ENCODE data around the gene PIP4P1. TPM values are rescaled to one million over a fixed set of nuclear protein-coding genes. Genes with fewer than 3 reads are reported as not detected.

The PIP4P1 gene
- polyA plus RNA-seq, 1 experiment = 24.5 TPM

GRCh38 chr14:20476776-20477175 is 15.5 kb upstream of the PIP4P1 start:
- no peak for TF ChIP-seq CTCF (IDR thresholded peaks at IDR 0.05; ENCODE audit: low read depth, low read length)
- CTCF ChIA-PET = interaction anchor here (1.0 kb wide), 1 partner anchor 61 kb away, joined by 3 read pairs; no protein-coding TSS in a partner anchor
- Histone ChIP-seq H3K27ac (ENCODE audit: low read depth, low read length) (no peak overlapping the region), H3K4me3 (ENCODE audit: low read depth, low read length) (no peak overlapping the region), H3K9me3 (ENCODE audit: control insufficient read depth, insufficient read depth, low read length) (no peaks in the 10 kb centered on the region), H3K27me3 (ENCODE audit: control insufficient read depth, insufficient read depth, low read length) (no peaks in the 10 kb centered on the region)
- POLR2A ChIA-PET = interaction anchor here (1.0 kb wide), 1 partner anchor 11 kb away, joined by 3 read pairs; no protein-coding TSS in a partner anchor
- no peak for DNase-seq (ENCODE audit: low read depth, low spot score)

- H3K9me3 ChIP-seq (ENCODE audit: control insufficient read depth, insufficient read depth, low read length) = no peaks in the 10 kb centered on the region
- no peak for DNase-seq (ENCODE audit: low read depth, low spot score)
- TF ChIP-seq CTCF (IDR thresholded peaks at IDR 0.05; ENCODE audit: low read depth, low read length) = no peak
- CTCF ChIA-PET = interaction anchor here (0.7 to 2.4 kb wide), 2 partner anchors 145 to 166 kb away, joined by 3 to 6 read pairs; no protein-coding TSS in a partner anchor
- H3K27me3 ChIP-seq (ENCODE audit: control insufficient read depth, insufficient read depth, low read length) = no peaks in the 10 kb centered on the region
- POLR2A ChIA-PET = no interaction called here
- H3K27ac ChIP-seq (ENCODE audit: low read depth, low read length) = no peak overlapping the region
- no peak overlapping the region for H3K4me3 ChIP-seq (ENCODE audit: low read depth, low read length)
These were observed 11.4 kb upstream of the PIP4P1 start for GRCh38 chr14:20472536-20473169.

GRCh38 chr14:20470603-20470901 is 9.3 kb upstream of the PIP4P1 start:
- CTCF ChIA-PET = interaction anchor here (0.9 to 1.6 kb wide), 2 partner anchors 9 to 55 kb away, joined by 3 to 5 read pairs; partner anchors contain the start of gene PIP4P1

GRCh38 chr14:20469890-20470602 is 8.8 kb upstream of the PIP4P1 start:
- CTCF ChIA-PET = interaction anchor here (0.9 to 1.6 kb wide), 4 partner anchors 9 to 221 kb away, joined by 3 to 5 read pairs (median 3); partner anchors contain the start of gene PIP4P1
- no peak for TF ChIP-seq CTCF (IDR thresholded peaks at IDR 0.05; ENCODE audit: low read depth, low read length)
- Histone ChIP-seq H3K27me3 (ENCODE audit: control insufficient read depth, insufficient read depth, low read length) (no peaks in the 10 kb centered on the region), H3K27ac (ENCODE audit: low read depth, low read length) (peak overlapping the region; percentile 70), H3K4me3 (ENCODE audit: low read depth, low read length) (peak overlapping the region; percentile 95), H3K9me3 (ENCODE audit: control insufficient read depth, insufficient read depth, low read length) (no peaks in the 10 kb centered on the region)
- POLR2A ChIA-PET = interaction anchor here (0.8 to 3.1 kb wide), 6 partner anchors 9 to 143 kb away, joined by 3 to 30 read pairs (median 4); partner anchors contain the start of genes APEX1, OSGEP, PIP4P1 and TEP1
- no peak for DNase-seq (ENCODE audit: low read depth, low spot score)

More at GRCh38 chr14:20470603-20470901, 9.3 kb upstream of the PIP4P1 start:
- Histone ChIP-seq H3K9me3 (ENCODE audit: control insufficient read depth, insufficient read depth, low read length) (no peaks in the 10 kb centered on the region), H3K27me3 (ENCODE audit: control insufficient read depth, insufficient read depth, low read length) (no peaks in the 10 kb centered on the region), H3K4me3 (ENCODE audit: low read depth, low read length) (peak overlapping the region; percentile 95), H3K27ac (ENCODE audit: low read depth, low read length) (peak overlapping the region; percentile 11)
- TF ChIP-seq CTCF (IDR thresholded peaks at IDR 0.05; ENCODE audit: low read depth, low read length) = no peak
- DNase-seq (ENCODE audit: low read depth, low spot score) = no peak
- POLR2A ChIA-PET = interaction anchor here (1.8 to 3.1 kb wide), 3 partner anchors 9 to 58 kb away, joined by 5 to 30 read pairs (median 13); partner anchors contain the start of genes APEX1, OSGEP, PIP4P1 and TEP1
